HG03469 (cell line): Measurements from ENCODE around the gene SLC35D1.
A peak's percentile ranks its signal among the peaks of the same experiment; 100 is the strongest.

Experiments used
- ATAC-seq: cut with Tn5 transposase; IDR thresholded peaks from one replicate; pipeline ENCODE4 v1.9.1; 2021; ENCODE audit warnings: mild to moderate bottlenecking, moderate library complexity, moderate number of reproducible peaks; ENCODE audit not compliant: unreplicated experiment

Gene SLC35D1

GRCh38 chr1:67051196-67051595, 2.8 kb downstream of the SLC35D1 start:
- ATAC-seq, result no peak

DNA sequence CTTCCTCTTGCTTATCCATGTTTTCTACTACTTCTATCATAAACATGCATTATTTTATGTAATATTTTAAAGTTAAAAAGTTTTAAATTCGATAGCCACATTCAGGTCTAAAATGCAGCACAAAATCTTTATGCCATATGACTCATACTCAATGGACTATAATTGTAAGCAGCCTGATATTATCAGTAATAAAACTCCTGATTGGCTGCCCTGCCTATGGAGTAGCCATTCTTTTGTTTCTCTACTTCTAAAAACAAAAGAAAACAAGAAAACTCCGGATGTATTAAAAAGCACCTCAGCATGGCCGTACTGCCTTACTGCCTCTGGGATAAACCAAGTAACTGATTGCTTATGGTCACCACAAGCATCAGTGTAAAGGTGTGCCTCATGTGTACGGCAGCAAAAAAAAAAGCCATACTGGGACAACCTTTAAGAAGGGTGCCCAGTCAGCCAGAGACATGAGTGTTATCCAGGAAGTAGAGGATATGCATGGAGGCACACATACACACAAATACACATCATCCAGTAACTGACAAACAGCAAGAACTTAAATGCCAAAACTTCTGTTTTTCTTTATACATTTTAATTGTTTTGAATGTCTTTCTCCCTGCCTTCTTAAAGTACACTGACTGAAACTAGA, 9.2 kb downstream of the SLC35D1 start:
- ATAC-seq, result peak; percentile 51

DNA sequence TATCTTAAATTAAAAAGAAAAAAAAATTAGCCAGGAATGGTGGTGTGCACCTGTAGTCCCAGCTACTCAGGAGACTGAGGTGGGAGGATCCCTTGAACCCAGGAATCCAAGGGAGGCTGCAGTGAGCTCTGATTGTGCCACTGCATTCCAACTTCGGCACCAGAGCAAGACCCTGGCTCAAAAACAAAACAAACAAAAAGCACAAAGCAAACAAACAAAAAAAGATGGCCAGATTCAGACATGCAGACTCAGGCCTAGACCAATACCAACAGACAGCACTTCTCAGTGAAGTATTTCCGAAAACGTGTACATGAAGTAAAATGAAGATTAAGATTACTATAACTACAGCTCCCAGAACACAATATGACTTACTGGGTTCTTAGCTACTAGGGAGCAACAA, 10.6 kb downstream of the SLC35D1 start:
- no peak for ATAC-seq

DNA sequence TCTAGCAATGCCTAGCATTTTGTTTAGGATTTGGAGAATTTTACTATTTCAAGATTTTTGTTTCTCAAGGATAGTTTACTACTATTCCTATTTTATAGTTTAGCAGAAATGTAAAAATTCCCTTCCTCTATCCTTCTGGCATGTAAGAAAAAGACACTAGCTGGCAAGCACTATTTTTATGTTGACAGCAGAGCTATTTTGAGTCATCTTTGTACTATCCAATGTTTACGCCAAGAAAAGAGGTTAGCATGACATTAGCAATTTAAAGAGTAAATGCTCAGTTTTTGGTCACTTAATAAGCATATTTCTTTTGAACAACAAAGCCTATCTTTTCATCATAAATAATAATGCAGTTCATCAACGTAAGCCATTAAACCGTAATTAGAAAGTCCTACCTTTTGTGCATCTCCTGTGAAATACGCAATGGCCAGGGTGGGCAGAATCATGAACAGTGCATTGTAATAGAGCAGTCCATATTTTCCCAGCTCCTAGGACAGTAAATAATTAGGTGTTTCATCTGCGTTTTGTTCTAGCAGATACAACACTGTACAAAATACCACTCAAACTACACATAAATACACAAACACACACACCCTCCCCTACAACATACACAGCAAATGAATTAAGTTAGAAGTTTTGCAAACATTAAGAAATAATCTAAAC, 12.0 kb downstream of the SLC35D1 start:
- no peak for ATAC-seq

DNA sequence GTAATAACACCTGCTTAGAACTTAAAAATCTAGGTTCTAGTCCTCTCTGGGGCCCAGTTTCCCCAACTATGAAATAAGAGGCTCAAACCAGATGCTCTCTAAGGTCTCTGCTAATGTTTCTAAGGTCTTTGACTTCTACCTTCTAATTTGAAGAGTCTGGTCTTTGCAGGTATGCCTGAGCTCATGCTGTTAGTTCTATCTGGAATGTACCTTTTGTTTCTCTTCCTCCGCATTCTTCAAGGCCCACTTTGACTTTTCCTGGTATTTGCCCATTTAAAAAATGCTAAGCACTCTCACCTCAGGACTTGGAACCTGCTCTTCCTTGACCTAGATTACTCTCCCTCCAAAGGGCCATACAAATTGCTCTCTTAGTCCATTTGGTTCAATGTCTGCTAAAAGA, 13.5 kb downstream of the SLC35D1 start:
- ATAC-seq, result no peak

DNA sequence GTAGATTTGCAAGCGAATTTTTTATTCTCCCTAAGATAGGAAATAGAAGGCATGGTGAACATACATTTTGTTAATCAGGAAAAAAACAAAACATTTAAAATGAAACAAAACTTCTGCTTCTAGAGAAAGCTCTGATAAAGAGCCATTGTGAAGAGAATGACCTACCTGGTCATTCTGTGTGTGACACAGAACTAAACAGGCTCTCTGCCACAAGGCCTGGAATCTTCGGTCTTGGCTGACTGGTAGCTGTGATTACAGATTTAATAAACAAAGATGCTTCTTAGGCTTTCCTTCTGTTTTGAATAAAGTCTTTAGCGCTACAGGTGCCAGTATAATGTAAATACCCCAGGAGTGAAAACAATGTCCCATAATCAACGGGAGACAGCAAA, 22.1 kb downstream of the SLC35D1 start:
- no peak for ATAC-seq

GRCh38 chr1:67031121-67031858, 22.7 kb downstream of the SLC35D1 start:
- ATAC-seq, result no peak

DNA sequence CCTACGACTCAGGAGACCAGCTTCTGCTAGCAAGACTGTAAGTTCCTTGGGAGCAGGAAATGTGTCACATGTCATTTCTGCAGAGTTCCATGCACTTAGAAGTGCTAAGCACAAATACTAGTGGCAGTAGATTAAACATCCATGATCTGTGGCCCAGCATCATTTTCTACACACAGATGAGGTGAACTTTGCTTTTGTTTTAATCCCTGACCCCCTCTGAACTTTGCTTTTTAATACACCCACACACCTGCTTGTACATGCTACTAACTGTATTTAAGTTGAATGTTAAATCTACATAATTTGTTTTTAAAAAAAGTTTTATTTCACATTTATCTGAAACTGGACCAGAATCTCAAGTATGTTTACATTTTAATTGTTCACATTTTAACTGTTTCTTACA, 24.5 kb downstream of the SLC35D1 start:
- no peak for ATAC-seq

- no peak for ATAC-seq
Observed at GRCh38 chr1:67020765-67021164, 33.2 kb downstream of the SLC35D1 start.

GRCh38 chr1:67020304-67020703, 33.6 kb downstream of the SLC35D1 start:
- no peak for ATAC-seq

GRCh38 chr1:67019600-67020136, 34.3 kb downstream of the SLC35D1 start:
- ATAC-seq, result no peak

GRCh38 chr1:67019121-67019520, 34.8 kb downstream of the SLC35D1 start:
- no peak for ATAC-seq

- no peak for ATAC-seq
Observed at GRCh38 chr1:67018574-67018973, 35.4 kb downstream of the SLC35D1 start.

- ATAC-seq, result no peak
Observed at GRCh38 chr1:67013573-67013972, 40.4 kb downstream of the SLC35D1 start.

- ATAC-seq, result no peak
Observed at GRCh38 chr1:67009792-67010191, 44.2 kb downstream of the SLC35D1 start.

- ATAC-seq, result no peak
Observed at GRCh38 chr1:67005068-67005467, 48.9 kb downstream of the SLC35D1 start.

DNA sequence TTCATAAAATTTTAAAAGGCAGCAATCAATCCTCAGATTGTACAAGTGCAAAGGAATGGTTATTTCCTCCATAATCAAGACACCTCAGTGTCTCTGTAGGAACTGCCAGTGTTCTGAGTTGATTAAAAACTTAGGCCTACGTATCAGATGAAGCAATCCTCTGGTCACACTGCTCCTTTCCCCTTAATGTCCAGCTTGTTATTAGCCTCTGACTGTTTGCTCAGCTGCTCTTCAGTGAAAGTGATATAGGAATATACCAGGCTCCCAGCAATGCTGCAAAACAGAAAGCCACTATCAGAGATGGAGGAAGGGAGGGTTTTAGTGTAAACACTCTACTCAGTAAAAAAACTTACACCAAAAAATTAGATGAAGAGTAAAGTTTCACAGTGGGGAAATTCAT, 49.8 kb downstream of the SLC35D1 start:
- ATAC-seq, result no peak

- ATAC-seq, result no peak
Observed at GRCh38 chr1:67001682-67002425, 52.1 kb downstream of the SLC35D1 start.

GRCh38 chr1:66999640-67000400, 54.1 kb downstream of the SLC35D1 start:
- ATAC-seq, result no peak

GRCh38 chr1:66998972-66999371, 55.0 kb downstream of the SLC35D1 start:
- ATAC-seq, result no peak
